ENCODE measurements around the gene BORCS5. TPM values are rescaled to one million over a fixed set of nuclear protein-coding genes. Genes with fewer than 3 reads are reported as not detected.

Gene BORCS5
- total and polyA plus RNA-seq, 2 of the 8 experiments (the other 6 are each of a cell fraction or from before 2014, with no cell fraction given): 8.3 to 17.4 TPM

DNA sequence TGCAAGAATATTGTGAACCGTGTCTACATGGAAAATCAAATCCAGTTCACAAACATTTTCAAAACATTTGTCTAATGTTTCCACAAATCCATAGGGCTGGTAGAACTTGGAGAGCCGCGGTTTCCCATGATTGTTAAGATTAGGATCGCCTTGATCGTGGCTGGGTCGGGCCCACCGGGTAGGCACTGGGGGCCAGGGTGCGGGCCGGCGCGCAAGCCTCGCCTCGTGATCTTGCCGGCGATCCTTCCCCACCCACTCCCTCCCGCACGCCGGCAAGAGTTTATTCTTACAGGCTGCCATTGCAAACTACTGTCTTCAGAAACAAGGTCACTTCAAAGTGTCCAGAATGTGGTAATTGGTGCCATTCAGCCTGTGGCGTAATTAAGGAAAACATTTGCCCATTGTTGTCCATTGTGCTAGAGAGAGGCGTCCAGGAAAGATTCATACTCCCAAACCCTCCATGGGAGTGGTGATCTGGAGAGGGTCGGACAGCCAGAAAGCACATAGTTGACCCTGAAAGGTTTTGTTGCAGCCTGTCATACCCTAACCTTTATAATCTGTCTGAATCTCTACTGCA is 95.5 kb downstream of the BORCS5 start:
- Histone ChIP-seq H4K91ac (replicated peaks; ENCODE audit: insufficient read length, low read length) (no peak overlapping the region), H3K4ac (replicated peaks; ENCODE audit: insufficient read length, low read depth, low read length) (no peak overlapping the region), H3K4me1 (replicated peaks in 1 of 4; ENCODE audit: control insufficient read depth in 3 of 4, insufficient read depth in 4 of 4, low read length in 3 of 4) (no peaks in the 10 kb centered on the region; a peak in 1 of 7 replicates), H4K5ac (ENCODE audit: insufficient read length, low read depth, low read length) (no peak overlapping the region), H2BK120ac (replicated peaks; ENCODE audit: low read depth, low read length) (no peak overlapping the region), H3K79me1 (ENCODE audit: low read depth, low read length) (no peaks in the 10 kb centered on the region), H3K18ac (ENCODE audit: extremely low read depth, low read length) (no peak overlapping the region), H3K27me3 (replicated peaks in 1 of 4; ENCODE audit: control insufficient read depth in 3 of 4, extremely low read depth in 1 of 4, insufficient read depth in 3 of 4, low read length in 3 of 4) (no peaks in the 10 kb centered on the region), H2BK15ac (ENCODE audit: low read length) (no peak overlapping the region), H3K56ac (replicated peaks; ENCODE audit: insufficient read length, low read depth, low read length) (no peak overlapping the region), H3K27ac (ENCODE audit: low read depth, low read length) (no peak overlapping the region), H3K36me3 (ENCODE audit: control insufficient read depth in 2 of 4, insufficient read depth in 4 of 4, low read length in 3 of 4) (no peaks in the 10 kb centered on the region), H4K20me1 (replicated peaks in 1 of 2; ENCODE audit: control insufficient read depth in 1 of 2, insufficient read depth in 2 of 2, low read length in 2 of 2) (no peaks in the 10 kb centered on the region), H2AK5ac (ENCODE audit: low read depth, low read length) (no peak overlapping the region), H3K23me2 (ENCODE audit: low read depth, low read length) (no peaks in the 10 kb centered on the region), H3K79me2 (ENCODE audit: control insufficient read depth in 1 of 2, insufficient read depth in 2 of 2, low read length in 2 of 2) (no peaks in the 10 kb centered on the region), H2AFZ (ENCODE audit: low read length) (no peak overlapping the region), H4K8ac (ENCODE audit: extremely low read depth, insufficient read depth, low read length) (no peak overlapping the region), H3K9ac (replicated peaks in 1 of 4; ENCODE audit: extremely low read depth in 1 of 4, low read depth in 3 of 4, low read length in 3 of 4) (no peak overlapping the region), H3K23ac (ENCODE audit: insufficient read length) (no peak overlapping the region), H2BK5ac (ENCODE audit: low read depth, low read length) (no peak overlapping the region), H3K9me3 (ENCODE audit: insufficient read depth in 2 of 2, low read depth in 1 of 2, low read length in 1 of 2) (no peaks in the 10 kb centered on the region), H2BK12ac (ENCODE audit: low read depth, low read length) (no peak overlapping the region), H3K4me2 (ENCODE audit: insufficient read depth in 1 of 2, low read depth in 2 of 2, low read length in 2 of 2) (no peak overlapping the region), H2BK20ac (ENCODE audit: low read length) (no peak overlapping the region), H3K4me3 (ENCODE audit: extremely low read depth in 1 of 4, insufficient read depth in 2 of 4, low read depth in 3 of 4, low read length in 4 of 4) (no peak overlapping the region), H3K14ac (ENCODE audit: insufficient read length) (no peak overlapping the region)
- ChIA-PET POLR2A (ENCODE audit: partially characterized antibody) (no interaction called here), CTCF (ENCODE audit: partially characterized antibody) (interaction anchor here (0.6 to 1.6 kb wide), 3 partner anchors 22 to 778 kb away, joined by 3 read pairs; no protein-coding TSS in a partner anchor)
- TF ChIP-seq FOSL1 (IDR thresholded peaks at IDR 0.05; ENCODE audit: insufficient read depth, low read depth, low read length): no peak
- no peak for TF ChIP-seq RFX5 (IDR thresholded peaks at IDR 0.05; ENCODE audit: borderline replicate concordance, low read depth, low read length)
- TF ChIP-seq BACH1 (IDR thresholded peaks at IDR 0.05; ENCODE audit: low read length): no peak
- TF ChIP-seq HDAC2 (IDR thresholded peaks at IDR 0.05; ENCODE audit: borderline replicate concordance in 1 of 2, low read depth in 2 of 2, low read length in 2 of 2): no peak
- FAIRE-seq (no peak), DNase-seq (ENCODE audit: low read depth in 1 of 2, low spot score in 2 of 2) (peak in 1 of 2 experiments; percentile 42)
- 95% methylated on average over 15 of the region's 21 CpGs; no CpG with 5 or more reads in 1 of the 2 experiments for WGBS, 2 experiments (ENCODE audit: extremely low coverage in 1 of 2, insufficient coverage in 1 of 2, insufficient read length in 1 of 2, insufficient replicate concordance in 2 of 2, low coverage in 1 of 2, low lambda C conversion rate in 2 of 2, missing lambda C conversion rate in 1 of 2)
